HCT116 (cell line): ENCODE results near the gene SULT1E1. TPM values are rescaled to one million over a fixed set of nuclear protein-coding genes. Genes with fewer than 3 reads are reported as not detected.
"Not testable (repeated sequence)": the region's sequence is repeated elsewhere in the genome, so short reads cannot be mapped to it uniquely, and the experiment has no call there.

Source experiments
- ATAC-seq: fragments of 200-7000 bp; cut with Tn5 transposase; 2 replicates; pipeline ENCODE4 v1.9.1; 2020; ENCODE audit warnings: mild to moderate bottlenecking, moderate library complexity
- BruUV-seq: library from RNA; stranded (reverse); fragments of 400-500 nt; replicated peaks from 2 replicates; lab custom pipeline; 2021; lab: Mats Ljungman, UMichigan
- CTCF ChIA-PET: fragments of 300-600 bp; sonication (Branson Sonifier 250); formaldehyde crosslinking; loops from one replicate; lab custom pipeline; 2021; ENCODE audit warnings: antibody characterized with exemption; lab: Charles Lee
- POLR2A ChIA-PET: fragments of 300-600, 350-600 bp; sonication (Branson Sonifier 250); formaldehyde crosslinking; loops from one replicate; lab custom pipeline; 2021; ENCODE audit warnings: antibody characterized with exemption; lab: Charles Lee
- RAD21 ChIA-PET, 2 experiments: fragments of 300-600 bp; sonication (Branson Sonifier 250); formaldehyde crosslinking; loops; one replicate each; lab custom pipeline; 2023; ENCODE audit warnings: low total read pairs in 2 of 2; ENCODE audit not compliant: uncharacterized antibody in 2 of 2, unreplicated experiment in 2 of 2, low non-redundant PET in 1 of 2; lab: Charles Lee
- DNase-seq: peaks from one replicate; pipeline ENCODE4 v3.0.0-alpha.2; 2010; ENCODE audit warnings: low read depth, low spot score
- H2AFZ ChIP-seq: fragments of 200-600 bp; shearing (Covaris generic), sonication (generic); 2 replicates; pipeline ENCODE4 v1.6.1; 2017; ENCODE audit warnings: low read depth, mixed run types, mixed read lengths, antibody characterized with exemption, low read length; ENCODE audit not compliant: poor library complexity, severe bottlenecking
- H3K27ac ChIP-seq: 2 replicates; pipeline ENCODE4 v1.5.1; 2012; ENCODE audit warnings: low read depth, low read length
- H3K27me3 ChIP-seq: fragments of 200-600 bp; sonication (generic); 2 replicates; pipeline ENCODE4 v1.6.1; 2016; ENCODE audit warnings: mixed run types, low read length, mixed read lengths; ENCODE audit not compliant: insufficient read depth
- H3K36me3 ChIP-seq, 2 experiments: fragments of 200-500 bp in 1 of 2; fragments of 200-600 bp in 1 of 2; sonication (Bioruptor generic) in 1 of 2; sonication (generic) in 1 of 2; 2 replicates each; pipeline versions ENCODE4 v1.5.1 to v1.6.1; 2014 to 2016; ENCODE audit warnings: low read length in 2 of 2, inconsistent platforms in 1 of 2, mixed read lengths in 1 of 2, mixed run types in 1 of 2; ENCODE audit not compliant: insufficient read depth in 2 of 2, control insufficient read depth in 1 of 2
- H3K4me1 ChIP-seq, 2 experiments: fragments of 200-600 bp in 1 of 2; sonication (generic) in 1 of 2; 2 replicates each; pipeline versions ENCODE4 v1.5.1 to v1.6.1; 2012 to 2017; ENCODE audit warnings: low read length in 2 of 2, inconsistent platforms in 1 of 2, mild to moderate bottlenecking in 1 of 2, mixed read lengths in 1 of 2, mixed run types in 1 of 2, moderate library complexity in 1 of 2; ENCODE audit not compliant: insufficient read depth in 2 of 2, control insufficient read depth in 1 of 2
- H3K4me2 ChIP-seq: fragments of 200-600 bp; sonication (generic); 2 replicates; pipeline ENCODE4 v1.6.1; 2017; ENCODE audit warnings: mixed run types, low read length, mixed read lengths
- H3K4me3 ChIP-seq, 2 experiments: fragments of 200-600 bp in 1 of 2; sonication (generic) in 1 of 2; replicated peaks in 1 of 2; 2 replicates each; pipeline ENCODE4 v1.5.1; 2011 to 2016; ENCODE audit warnings: low read length in 2 of 2, control low read depth in 1 of 2, low read depth in 1 of 2, mild to moderate bottlenecking in 1 of 2, mixed read lengths in 1 of 2, mixed run types in 1 of 2
- H3K79me2 ChIP-seq: fragments of 200-600 bp; sonication (generic); 2 replicates; pipeline ENCODE4 v1.6.1; 2017; ENCODE audit warnings: mild to moderate bottlenecking, mixed run types, low read length, moderate library complexity, mixed read lengths; ENCODE audit not compliant: insufficient read depth
- H3K9ac ChIP-seq: fragments of 200-600 bp; sonication (generic); 2 replicates; pipeline ENCODE4 v1.6.1; 2016; ENCODE audit warnings: low read length, mixed read lengths
- H3K9me2 ChIP-seq: fragments of 200-600 bp; sonication (generic), shearing (Covaris generic); 2 replicates; pipeline ENCODE4 v1.6.1; 2017; ENCODE audit warnings: mixed run types, mild to moderate bottlenecking, moderate library complexity; ENCODE audit not compliant: insufficient read depth
- H3K9me3 ChIP-seq, 2 experiments: fragments of 200-500 bp in 1 of 2; fragments of 200-600 bp in 1 of 2; sonication (Bioruptor generic) in 1 of 2; sonication (generic) in 1 of 2; 2 replicates each; pipeline ENCODE4 v1.6.1; 2014 to 2017; ENCODE audit warnings: low read length in 2 of 2, mixed read lengths in 2 of 2, inconsistent platforms in 1 of 2, low read depth in 1 of 2, mild to moderate bottlenecking in 1 of 2, mixed run types in 1 of 2, moderate library complexity in 1 of 2; ENCODE audit not compliant: control insufficient read depth in 1 of 2, insufficient read depth in 1 of 2
- H4K20me1 ChIP-seq: fragments of 200-600 bp; sonication (generic), shearing (Covaris generic); 2 replicates; pipeline ENCODE4 v1.6.1; 2017; ENCODE audit warnings: mixed run types, mild to moderate bottlenecking, moderate library complexity; ENCODE audit not compliant: insufficient read depth
- EZH2phosphoT487 ChIP-seq: fragments of 200-600 bp; IDR thresholded peaks from 2 replicates; pipeline ENCODE4 v1.6.1; 2018; ENCODE audit warnings: antibody characterized with exemption, borderline replicate concordance
- POLR2AphosphoS5 ChIP-seq: IDR thresholded peaks from 2 replicates; pipeline ENCODE4 v1.6.1; 2011; ENCODE audit warnings: mild to moderate bottlenecking, low read depth, low read length, moderate library complexity
- RAD21 ChIP-seq: IDR thresholded peaks from 2 replicates; pipeline ENCODE4 v1.6.1; 2012; ENCODE audit warnings: low read depth, mild to moderate bottlenecking
- TCF7L2 ChIP-seq: IDR thresholded peaks from 2 replicates; pipeline ENCODE4 v1.7.0; 2011; ENCODE audit warnings: borderline replicate concordance, inconsistent platforms; ENCODE audit not compliant: insufficient read depth, insufficient read length; ENCODE audit errors: extremely low read depth
- ZNF274 ChIP-seq: fragments of 200-500 bp; sonication (Bioruptor generic); IDR thresholded peaks from 2 replicates; pipeline ENCODE4 v1.6.1; 2014; ENCODE audit warnings: mild to moderate bottlenecking, low read depth, low read length, inconsistent platforms
- intact Hi-C: fragments of 100-400 bp; cut with micrococcal nuclease; formaldehyde crosslinking; loops from 2 replicates; pipeline ENCODE4 v1.10.0; 2022
- total RNA-seq: library from RNA; stranded (reverse); gene quantifications from one replicate; pipeline ENCODE4 v1.2.1, GENCODE V29; 2021; ENCODE audit not compliant: unreplicated experiment
- TF ChIP-seq, protein P1 (sequence below), 3 experiments: fragments of 200-600 bp in 1 of 3; sonication (generic) in 1 of 3; IDR thresholded peaks in 2 of 3; conservative IDR thresholded peaks in 1 of 3; 2 replicates each; pipeline ENCODE4 v1.5.1; 2012 to 2017; ENCODE audit warnings: low read depth in 2 of 3, low read length in 2 of 3, antibody characterized with exemption in 1 of 3, borderline replicate concordance in 1 of 3, control low read depth in 1 of 3, mild to moderate bottlenecking in 1 of 3, mixed read lengths in 1 of 3, mixed run types in 1 of 3, moderate library complexity in 1 of 3; ENCODE audit not compliant: insufficient read depth in 1 of 3

The SULT1E1 gene
- total RNA-seq, 1 experiment from 2014 or later: not detected

DNA sequence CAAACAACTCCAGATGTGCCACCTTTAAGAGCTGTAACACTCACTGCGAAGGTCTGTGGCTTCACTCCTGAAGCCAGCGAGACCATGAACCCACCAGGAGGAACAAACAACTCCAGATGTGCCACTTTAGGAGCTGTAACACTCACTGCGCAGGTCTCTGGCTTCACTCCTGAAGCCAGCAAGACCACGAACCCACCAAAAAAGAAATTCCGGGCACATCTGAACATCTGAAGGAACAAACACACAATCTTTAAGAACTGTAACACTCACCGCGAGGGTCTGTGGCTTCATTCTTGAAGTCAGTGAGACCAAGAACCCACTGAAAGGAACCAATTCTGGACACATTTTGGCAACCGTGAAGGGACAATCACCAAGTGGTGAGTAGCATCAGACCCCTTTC, 34.9 kb downstream of the SULT1E1 start:
- H3K27me3 ChIP-seq, H3K79me2 ChIP-seq, H4K20me1 ChIP-seq, H2AFZ ChIP-seq, H3K9ac ChIP-seq, H3K36me3 ChIP-seq, H3K9me3 ChIP-seq, H3K4me3 ChIP-seq, RAD21 ChIA-PET, H3K4me2 ChIP-seq, DNase-seq, CTCF ChIA-PET, H3K9me2 ChIP-seq, H3K4me1 ChIP-seq, H3K27ac ChIP-seq, POLR2A ChIA-PET, intact Hi-C loops, BruUV-seq, ATAC-seq: not testable (repeated sequence)

DNA sequence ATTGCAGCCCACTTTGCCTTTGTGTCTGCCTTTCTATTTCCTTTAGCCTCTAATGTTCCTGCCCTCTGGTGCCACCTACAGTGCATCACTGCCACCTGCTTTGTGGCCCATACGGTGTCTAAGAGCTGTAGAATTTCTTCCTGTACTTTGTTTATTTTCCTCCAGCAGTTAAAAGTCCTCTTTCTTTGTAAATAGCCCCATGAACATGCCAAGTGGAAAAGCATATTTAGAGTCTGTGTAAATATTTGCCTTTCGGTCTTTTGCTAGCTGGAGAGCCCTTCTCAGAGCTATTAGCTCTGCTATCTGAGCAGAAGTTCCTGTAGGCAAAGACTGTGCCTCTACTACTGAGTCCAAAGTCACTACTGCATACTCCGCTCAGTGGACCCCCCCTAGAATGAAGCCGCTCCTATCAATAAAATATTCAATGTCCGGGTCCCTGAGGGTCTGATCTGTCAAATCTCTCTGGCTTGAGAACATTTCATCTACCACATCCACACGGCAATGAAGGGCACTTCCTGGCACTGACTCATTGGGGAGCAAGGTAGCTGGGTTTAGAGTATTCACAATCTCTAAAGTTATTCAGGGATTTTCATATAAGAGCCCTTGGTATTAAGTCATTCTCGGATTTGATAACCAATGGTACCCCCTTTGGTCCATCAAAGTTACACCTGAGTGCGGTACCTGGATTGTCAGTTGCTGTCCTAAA, 36.3 kb downstream of the SULT1E1 start:
- no peaks in the 10 kb centered on the region for H4K20me1 ChIP-seq
- H3K4me2 ChIP-seq: no peak overlapping the region
- DNase-seq: peak; percentile 18
- H3K27ac ChIP-seq: no peak overlapping the region
- RAD21 ChIA-PET: interaction anchor here in 1 of 2 experiments (0.9 kb wide), 1 partner anchor 134 kb away, joined by 3 read pairs; no protein-coding TSS in a partner anchor
- TF ChIP-seq, protein P1, sequence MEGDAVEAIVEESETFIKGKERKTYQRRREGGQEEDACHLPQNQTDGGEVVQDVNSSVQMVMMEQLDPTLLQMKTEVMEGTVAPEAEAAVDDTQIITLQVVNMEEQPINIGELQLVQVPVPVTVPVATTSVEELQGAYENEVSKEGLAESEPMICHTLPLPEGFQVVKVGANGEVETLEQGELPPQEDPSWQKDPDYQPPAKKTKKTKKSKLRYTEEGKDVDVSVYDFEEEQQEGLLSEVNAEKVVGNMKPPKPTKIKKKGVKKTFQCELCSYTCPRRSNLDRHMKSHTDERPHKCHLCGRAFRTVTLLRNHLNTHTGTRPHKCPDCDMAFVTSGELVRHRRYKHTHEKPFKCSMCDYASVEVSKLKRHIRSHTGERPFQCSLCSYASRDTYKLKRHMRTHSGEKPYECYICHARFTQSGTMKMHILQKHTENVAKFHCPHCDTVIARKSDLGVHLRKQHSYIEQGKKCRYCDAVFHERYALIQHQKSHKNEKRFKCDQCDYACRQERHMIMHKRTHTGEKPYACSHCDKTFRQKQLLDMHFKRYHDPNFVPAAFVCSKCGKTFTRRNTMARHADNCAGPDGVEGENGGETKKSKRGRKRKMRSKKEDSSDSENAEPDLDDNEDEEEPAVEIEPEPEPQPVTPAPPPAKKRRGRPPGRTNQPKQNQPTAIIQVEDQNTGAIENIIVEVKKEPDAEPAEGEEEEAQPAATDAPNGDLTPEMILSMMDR (IDR thresholded peaks at IDR 0.05 in 2 of 3, conservative IDR thresholded peaks at IDR 0.05 in 1 of 3; ENCODE audit: borderline replicate concordance in 1 of 3, insufficient read depth in 1 of 3, low read depth in 2 of 3, low read length in 2 of 3): peak; percentile 27 to 69 (median 67); a peak in 5 of 6 replicates
- TF ChIP-seq POLR2AphosphoS5 (no peak), TCF7L2 (no peak), EZH2phosphoT487 (no peak), ZNF274 (no peak), RAD21 (peak; percentile 50)
- CTCF ChIA-PET: interaction anchor here (1.1 kb wide), 1 partner anchor 134 kb away, joined by 3 read pairs; no protein-coding TSS in a partner anchor
- H3K4me3 ChIP-seq: no peak overlapping the region
- no peaks in the 10 kb centered on the region for H3K79me2 ChIP-seq
- POLR2A ChIA-PET: no interaction called here
- H3K4me1 ChIP-seq: no peaks in the 10 kb centered on the region
- no peaks in the 10 kb centered on the region for H3K36me3 ChIP-seq
- no peak overlapping the region for H2AFZ ChIP-seq
- BruUV-seq: no TSS peak
- intact Hi-C loops: loop anchor here (2.0 kb wide), 1 partner anchor 135 kb away; no protein-coding TSS in a partner anchor
- ATAC-seq: peak; percentile 94
- H3K9ac ChIP-seq: no peak overlapping the region
- no peaks in the 10 kb centered on the region for H3K27me3 ChIP-seq
- no peaks in the 10 kb centered on the region for H3K9me2 ChIP-seq
- H3K9me3 ChIP-seq: no peaks in the 10 kb centered on the region
